Stomach (tissue), 4 donors: ENCODE measurements around the gene GAA.

ENCODE experiments used
- POLR2A ChIP-seq, 4 donors: fragments of 450-650 bp; IDR thresholded peaks; one replicate each; pipeline ENCODE4 v1.6.1; 2016; ENCODE audit warnings: antibody characterized with exemption in 4 of 4, control low read depth in 2 of 4, mild to moderate bottlenecking in 1 of 4, moderate library complexity in 1 of 4
- POLR2AphosphoS5 ChIP-seq, 3 donors: sonication (generic); formaldehyde crosslinking; IDR thresholded peaks; one replicate each; pipeline ENCODE4 v1.6.1; 2016; ENCODE audit warnings: antibody characterized with exemption in 3 of 3
- TF ChIP-seq, protein P1 (sequence below), 7 experiments: fragments of 450-650 bp in 4 of 7; fragments of 200-600 bp in 3 of 7; sonication (generic) in 3 of 7; IDR thresholded peaks; one replicate each; pipeline ENCODE4 v1.5.1; 2016 to 2019; ENCODE audit warnings: antibody characterized with exemption in 7 of 7, control low read depth in 2 of 7, mild to moderate bottlenecking in 1 of 7

DNA sequence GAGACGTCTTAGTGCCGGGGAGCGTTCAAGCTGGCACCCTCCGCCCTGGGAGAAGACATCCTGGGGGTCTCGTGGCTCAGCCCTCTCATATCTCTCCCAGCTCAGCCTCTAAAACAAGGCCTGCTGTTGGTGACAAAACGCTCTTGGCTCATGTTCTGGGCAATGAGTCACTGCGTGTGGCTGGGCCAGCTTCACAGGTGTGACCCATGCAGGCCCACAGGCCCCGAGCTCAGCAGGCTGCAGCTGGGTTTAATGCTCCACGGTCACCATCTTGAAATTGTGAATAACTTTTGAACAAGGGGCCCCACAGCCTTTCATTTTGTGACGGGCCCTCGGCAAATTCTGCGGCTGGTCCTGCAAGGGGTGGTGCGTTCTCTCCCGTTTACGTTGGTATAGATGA lies 22.4 kb downstream of the GAA start:
- TF ChIP-seq, protein P1, sequence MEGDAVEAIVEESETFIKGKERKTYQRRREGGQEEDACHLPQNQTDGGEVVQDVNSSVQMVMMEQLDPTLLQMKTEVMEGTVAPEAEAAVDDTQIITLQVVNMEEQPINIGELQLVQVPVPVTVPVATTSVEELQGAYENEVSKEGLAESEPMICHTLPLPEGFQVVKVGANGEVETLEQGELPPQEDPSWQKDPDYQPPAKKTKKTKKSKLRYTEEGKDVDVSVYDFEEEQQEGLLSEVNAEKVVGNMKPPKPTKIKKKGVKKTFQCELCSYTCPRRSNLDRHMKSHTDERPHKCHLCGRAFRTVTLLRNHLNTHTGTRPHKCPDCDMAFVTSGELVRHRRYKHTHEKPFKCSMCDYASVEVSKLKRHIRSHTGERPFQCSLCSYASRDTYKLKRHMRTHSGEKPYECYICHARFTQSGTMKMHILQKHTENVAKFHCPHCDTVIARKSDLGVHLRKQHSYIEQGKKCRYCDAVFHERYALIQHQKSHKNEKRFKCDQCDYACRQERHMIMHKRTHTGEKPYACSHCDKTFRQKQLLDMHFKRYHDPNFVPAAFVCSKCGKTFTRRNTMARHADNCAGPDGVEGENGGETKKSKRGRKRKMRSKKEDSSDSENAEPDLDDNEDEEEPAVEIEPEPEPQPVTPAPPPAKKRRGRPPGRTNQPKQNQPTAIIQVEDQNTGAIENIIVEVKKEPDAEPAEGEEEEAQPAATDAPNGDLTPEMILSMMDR (IDR thresholded peaks at IDR 0.05): no peak
- no peak for TF ChIP-seq POLR2AphosphoS5 (IDR thresholded peaks at IDR 0.05)
- TF ChIP-seq POLR2A (IDR thresholded peaks at IDR 0.05): no peak
